IPS-NIHi7 (cell line): ENCODE measurements around the gene DENND1A.

Experiments used
- DNase-seq: peaks from one replicate; pipeline ENCODE4 v3.0.0; 2012; ENCODE audit warnings: mixed read lengths; ENCODE audit errors: extremely low spot score

Gene DENND1A

DNA sequence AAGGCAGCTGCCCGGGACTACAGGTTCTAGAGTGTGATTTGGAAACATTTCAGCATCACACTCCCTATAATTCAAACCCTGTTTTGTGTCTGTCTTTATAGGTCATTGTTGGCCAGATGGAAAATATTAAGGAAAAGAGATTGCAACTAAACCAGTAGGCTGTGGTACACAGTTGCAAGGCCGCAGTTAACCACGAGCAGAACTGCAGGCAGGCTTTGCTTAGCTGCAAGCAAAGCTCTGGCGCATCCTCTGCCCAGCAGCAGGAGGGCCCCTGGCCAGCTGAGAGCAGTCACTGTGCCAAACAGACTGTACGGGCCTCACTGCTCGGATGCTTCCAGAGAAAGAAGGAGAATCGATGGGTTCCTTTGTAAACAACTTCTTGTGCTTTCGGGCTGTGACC, 204.5 kb downstream of the DENND1A start:
- peak; percentile 28 for DNase-seq

- DNase-seq, result no peak
Measured at GRCh38 chr9:123724211-123724796, 205.6 kb downstream of the DENND1A start.

DNA sequence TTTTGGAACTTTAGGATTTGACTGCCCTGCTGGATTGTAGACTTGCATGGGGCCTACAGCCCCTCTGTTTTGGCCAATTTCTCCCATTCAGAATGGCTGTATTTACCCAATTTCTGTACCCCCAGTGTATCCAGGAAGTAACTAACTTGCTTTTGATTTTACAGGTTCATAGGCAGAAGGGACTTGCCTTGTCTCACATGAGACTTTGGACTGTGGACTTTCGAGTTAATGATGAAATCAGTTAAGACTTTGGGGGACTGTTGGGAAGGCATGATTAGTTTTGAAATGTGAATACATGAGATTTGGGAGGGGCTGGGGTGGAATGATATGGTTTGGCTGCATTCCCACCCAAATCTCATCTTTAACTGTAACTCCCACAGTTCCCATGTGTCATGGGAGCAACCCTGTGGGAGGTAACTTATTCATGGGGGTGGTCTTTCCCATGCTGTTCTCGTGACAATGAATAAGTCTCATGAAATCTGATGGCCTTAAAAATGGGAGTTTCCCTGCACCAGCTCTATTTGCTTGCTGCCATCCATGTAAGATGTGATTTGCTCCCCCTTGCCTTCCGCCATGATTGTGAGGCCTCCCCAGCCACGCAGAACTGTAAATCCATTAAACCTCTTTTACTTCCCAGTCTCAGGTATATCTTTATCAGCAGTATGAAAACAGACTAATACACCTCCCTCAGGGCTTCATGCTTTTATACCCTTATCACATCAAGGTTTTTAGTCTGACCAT, 206.6 kb downstream of the DENND1A start:
- DNase-seq, result no peak

DNA sequence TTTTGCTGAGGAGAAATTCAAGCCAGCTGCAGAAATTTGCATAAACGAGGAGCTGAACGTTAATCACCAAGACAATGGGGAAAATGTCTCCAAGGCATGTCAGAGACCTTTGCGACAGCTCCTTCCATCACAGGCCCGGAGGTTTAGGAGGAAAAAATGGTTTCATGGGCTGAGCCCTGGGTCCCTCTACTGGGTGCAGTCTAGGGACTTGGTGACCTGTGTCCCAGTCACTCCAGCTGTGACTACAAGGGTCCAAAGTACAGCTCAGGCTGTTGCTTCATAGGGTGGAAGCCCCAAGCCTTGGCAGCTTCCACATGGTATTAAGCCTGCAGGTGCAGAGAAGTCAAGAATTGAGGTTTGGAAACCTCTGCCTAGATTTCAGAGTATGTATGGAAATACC, 207.5 kb downstream of the DENND1A start:
- DNase-seq, result no peak

DNA sequence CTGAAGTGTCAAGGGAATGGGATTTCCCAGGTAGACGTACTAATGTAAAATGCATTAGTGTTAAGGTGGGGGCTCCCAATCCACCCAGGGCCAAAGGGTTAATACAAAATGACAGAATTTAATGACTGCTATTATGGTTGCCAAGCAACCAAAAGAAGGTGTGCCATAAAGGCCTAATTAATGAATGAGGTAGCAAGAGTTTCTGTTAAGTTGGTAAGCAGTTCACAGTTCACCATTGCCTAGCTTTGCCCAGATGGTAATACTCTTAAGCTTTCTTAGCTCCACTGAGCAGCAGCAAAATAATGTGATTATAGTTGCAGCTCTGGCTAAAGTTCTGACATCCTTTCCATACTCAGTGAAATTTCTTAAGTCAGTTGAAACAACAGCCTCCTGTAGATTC, 211.7 kb downstream of the DENND1A start:
- no peak for DNase-seq

DNA sequence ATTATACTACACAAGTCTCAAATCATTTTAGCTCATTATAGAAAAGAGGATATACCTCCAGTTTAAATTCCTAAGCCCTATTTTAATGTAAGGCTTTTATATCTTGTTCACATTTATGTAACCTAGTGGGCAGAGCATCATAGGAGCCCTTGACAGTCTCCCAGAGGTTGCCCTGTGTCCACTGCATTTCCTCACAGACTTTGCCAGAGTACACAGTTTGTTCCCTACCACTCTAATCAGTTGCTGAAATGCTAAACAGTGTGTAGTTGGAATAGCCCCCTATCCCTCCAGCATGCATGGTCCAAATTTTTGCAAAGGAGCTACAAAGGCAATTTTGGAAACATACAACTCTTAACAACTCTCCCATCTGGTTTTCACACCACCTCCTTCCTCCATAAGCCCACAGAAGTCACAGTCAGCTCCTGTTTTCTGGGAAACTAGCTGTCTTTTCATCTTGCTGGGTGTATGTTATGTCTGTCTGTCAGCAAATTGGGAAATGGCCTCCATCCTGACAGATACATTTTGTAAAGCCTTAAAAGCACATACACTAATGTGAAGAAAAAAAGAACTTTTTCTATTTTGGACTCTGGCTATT, 212.2 kb downstream of the DENND1A start:
- DNase-seq, result no peak

DNA sequence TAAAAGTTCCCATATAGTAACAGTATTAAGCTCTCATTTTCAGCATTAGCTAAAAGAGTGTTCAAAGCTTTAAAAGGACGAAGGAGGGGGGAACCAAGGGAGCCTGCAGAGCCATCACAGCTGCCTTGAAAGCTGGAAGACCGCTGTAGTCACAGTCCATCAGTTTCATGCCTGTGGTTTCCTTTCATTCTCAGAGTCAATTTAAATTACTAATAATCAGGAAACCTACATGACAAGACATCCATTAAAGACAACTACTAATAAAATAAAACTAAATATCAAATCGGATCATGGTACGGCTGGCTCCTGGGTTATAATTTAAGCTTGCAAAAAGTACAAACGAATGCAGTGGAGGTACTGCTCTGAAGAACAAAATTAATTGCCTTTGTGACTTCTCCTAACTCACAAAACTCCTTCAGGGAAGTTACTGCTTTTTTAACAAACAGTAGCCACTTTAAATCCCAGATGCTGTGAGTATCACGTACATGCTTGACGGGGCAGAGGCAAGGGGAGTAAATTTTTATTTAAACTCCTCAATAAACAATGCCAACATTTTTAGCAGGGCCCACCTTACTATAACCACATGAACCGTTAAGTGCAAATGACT, 213.5 kb downstream of the DENND1A start:
- DNase-seq, result no peak

- DNase-seq, result no peak
Measured at GRCh38 chr9:123715258-123715657, 214.7 kb downstream of the DENND1A start.

- DNase-seq, result no peak
Measured at GRCh38 chr9:123713282-123713681, 216.6 kb downstream of the DENND1A start.

- DNase-seq, result no peak
Measured at GRCh38 chr9:123712399-123712798, 217.5 kb downstream of the DENND1A start.

GRCh38 chr9:123710299-123710698, 219.6 kb downstream of the DENND1A start:
- DNase-seq, result no peak

DNA sequence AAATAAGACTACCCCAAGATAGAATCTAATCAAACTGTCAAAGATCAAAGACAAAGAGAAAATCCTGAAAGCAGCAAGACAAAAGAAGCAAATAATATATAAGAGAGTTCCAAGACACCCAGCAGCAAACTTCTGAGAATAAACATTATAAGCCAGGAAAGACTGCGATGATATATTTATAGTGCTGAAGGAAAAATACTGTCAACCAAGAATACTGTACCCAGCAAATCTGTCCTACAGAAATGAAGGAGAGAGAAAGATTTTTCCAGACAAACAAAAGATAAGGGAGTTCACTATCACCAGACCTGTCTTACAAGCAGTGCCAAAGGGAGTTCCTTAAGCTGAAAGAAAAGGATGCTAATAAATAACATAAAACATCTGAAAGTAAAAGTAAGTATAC, 227.4 kb downstream of the DENND1A start:
- DNase-seq, result no peak

- no peak for DNase-seq
Measured at GRCh38 chr9:123697686-123698085, 232.2 kb downstream of the DENND1A start.

GRCh38 chr9:123696476-123696875, 233.4 kb downstream of the DENND1A start:
- no peak for DNase-seq

DNA sequence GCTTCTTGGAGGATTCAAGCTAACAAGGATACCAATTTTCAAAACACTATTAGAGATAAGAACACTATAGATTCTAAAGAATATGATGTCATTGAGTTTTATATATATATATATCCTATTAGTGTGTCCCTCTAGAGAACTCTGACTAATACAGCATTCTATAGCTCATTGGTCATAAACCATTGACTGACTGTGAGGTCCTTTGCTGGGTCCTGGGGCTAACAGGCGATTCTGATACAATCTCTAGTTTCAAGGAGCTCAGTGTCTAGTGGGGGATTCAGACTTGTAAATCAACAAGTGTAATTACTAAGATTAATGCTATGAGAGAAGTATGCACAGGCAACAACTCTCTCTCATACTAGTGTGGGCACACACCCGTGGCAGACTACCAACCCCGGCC, 234.5 kb downstream of the DENND1A start:
- no peak for DNase-seq

GRCh38 chr9:123691765-123692303, 238.1 kb downstream of the DENND1A start:
- no peak for DNase-seq

DNA sequence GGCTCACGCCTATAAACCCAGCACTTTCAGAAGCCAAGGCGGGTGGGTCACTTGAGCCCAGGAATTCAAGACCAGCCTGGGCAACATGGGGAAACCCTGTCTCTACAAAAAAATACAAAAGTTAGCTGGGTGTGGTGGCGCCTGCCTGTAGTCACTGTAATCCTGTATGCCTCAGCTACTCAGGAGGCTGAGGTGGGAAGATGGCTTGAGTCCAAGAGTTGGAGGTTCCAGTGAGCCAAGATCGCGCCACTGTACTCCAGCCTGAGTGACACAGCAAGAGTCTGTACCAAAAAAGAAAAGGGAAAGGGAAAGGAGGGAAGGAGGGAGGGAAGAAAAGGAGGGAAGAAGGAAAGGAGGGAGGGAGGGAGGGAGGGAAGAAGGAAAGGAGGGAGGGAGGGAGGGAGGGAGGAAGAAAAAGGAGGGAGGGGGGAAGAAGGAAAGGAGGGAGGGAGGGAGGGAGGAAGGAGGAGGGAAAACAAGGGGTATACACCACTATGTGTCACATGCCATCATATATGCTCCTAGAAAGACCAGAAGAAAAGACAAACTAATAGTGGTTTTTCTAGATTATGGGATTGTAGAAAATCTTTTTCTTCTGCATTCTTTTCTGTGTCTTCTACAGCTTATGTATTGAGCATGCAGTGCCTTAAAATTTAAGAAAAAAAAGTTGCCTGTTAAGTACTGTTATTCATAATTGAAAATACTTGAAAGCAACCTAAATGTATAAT, 240.1 kb downstream of the DENND1A start:
- no peak for DNase-seq

GRCh38 chr9:123687246-123687751, 242.6 kb downstream of the DENND1A start:
- DNase-seq, result no peak

- DNase-seq, result no peak
Measured at GRCh38 chr9:123686829-123687192, 243.1 kb downstream of the DENND1A start.

DNA sequence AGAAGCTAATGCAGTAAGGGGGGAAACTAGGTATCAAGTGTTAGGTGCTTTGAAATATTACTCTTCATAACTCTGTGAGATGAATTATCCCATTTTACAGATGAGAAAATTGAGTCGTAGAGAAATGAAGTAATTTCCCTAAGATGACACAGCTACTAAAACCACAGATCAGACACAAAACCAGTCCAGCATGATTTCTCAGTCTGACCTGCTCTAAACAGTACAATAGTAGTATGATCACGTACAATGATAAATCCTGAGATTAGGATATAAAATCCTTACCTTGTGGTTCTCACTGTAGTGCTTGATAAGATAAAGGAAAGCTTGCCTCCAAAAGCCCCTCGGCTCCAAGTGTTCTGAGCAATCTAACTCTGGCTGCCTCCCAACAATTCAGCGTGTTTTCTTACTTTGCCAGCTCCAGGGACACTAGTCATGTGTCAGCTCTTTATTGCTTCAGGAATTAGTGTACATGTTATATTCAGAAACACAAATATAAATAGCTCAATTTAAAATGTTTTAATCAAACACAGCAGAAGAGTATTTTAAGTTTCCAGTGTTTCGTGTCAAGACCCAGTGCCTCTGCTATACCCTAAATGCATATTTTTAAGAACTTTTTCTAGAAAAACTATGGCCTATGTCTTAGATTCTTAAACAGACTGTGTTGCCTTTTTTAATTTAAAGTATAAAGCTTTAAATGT, 243.6 kb downstream of the DENND1A start:
- no peak for DNase-seq

GRCh38 chr9:123685489-123686083, 244.3 kb downstream of the DENND1A start:
- DNase-seq, result no peak
